ENCODE measurements around the gene HORMAD2.
"Not testable (repeated sequence)": the region's sequence is repeated elsewhere in the genome, so short reads cannot be mapped to it uniquely, and the experiment has no call there.

The HORMAD2 gene

DNA sequence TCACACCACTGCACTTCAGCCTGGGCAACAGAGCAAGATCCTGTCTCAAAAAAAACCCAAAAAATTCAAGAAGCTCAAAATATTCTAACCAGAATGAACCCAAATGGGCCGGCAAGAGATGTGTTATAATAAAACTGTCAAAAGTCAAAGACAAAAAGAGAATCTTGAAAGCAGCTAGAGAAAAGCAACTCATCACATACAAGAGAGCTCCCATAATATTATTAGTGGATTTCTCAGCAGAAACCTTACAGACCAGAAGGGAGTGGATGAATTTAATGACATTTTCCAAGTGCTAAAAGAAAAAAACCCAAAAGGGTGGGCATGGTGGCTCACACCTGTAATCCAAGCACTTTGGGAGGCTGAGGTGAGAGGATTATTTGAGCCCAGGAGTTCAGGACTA, 22.9 kb upstream of the HORMAD2 start:
- no peak for DNase-seq

DNA sequence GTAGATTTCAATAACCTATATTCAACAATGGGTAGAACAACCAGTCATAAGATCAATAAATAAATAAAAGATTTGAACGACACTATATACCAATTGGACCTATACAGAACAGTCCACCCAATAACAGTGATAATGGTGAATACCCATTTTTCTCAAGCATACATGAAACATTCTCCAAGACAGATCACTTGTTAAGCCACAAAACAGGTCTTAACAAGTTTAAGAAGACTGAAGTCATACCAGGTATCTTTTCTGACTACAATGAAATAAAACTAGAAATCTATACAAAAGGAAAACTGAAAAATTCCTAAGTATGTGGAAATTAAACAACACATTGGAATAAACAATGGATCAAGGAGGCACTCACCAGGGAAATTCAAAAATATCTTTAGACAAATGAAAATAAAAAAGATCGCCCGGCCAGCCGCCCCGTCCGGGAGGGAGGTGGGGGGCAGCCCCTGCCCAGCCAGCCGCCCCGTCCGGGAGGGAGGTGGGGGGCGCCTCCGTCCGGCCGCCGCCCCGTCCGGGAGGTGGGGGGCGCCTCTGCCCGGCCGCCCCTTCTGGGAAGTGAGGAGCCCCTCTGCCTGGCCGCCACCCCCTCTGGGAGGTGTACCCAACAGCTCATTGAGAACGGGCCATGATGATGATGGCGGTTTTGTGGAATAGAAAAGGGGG, 20.8 kb upstream of the HORMAD2 start:
- not testable (repeated sequence) for DNase-seq

GRCh38 chr22:30061094-30061493, 19.2 kb upstream of the HORMAD2 start:
- DNase-seq, result not testable (repeated sequence)

GRCh38 chr22:30062259-30062658, 18.0 kb upstream of the HORMAD2 start:
- no peak for DNase-seq

DNA sequence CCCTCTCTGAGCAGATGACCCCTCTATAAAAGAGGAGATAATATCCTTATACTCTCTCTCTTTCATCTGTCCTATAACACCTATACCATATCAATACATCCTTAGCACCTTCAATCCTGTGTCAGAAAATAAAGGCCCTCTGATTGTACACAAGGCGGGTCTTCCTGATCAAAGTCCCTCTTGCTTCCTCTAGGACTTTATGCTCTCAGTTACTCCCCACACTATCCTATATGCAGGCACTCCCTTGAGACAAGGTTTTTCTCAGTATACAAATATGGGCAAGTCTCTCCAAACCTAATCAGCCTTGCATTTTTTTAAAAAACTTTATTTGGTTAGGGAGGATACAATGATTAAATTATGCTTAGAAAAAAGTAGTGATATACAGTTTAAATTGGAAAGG, 17.3 kb upstream of the HORMAD2 start:
- no peak for DNase-seq

- no peak for DNase-seq
These were observed 16.1 kb upstream of the HORMAD2 start for GRCh38 chr22:30064172-30064571.

DNA sequence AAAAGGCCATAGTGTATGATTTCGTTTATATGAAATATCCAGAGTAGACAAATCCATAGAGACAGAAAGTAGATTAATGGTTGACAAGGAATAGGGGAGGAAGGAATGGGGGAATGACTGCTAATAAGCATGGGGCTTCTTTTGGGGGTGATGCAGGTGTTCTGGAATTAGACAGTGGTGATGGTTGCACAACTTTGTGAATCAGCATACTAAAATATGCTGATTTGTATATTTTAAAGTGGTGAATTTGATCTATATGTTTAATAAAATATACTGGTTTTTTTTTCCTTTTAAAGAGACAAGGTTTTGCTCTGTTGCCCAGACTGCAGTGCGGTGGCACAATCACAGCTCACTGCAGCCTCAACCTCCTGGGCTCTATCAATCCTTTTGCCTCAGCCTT, 6.5 kb upstream of the HORMAD2 start:
- DNase-seq, result no peak

- DNase-seq, result no peak
These were observed 6.1 kb upstream of the HORMAD2 start for GRCh38 chr22:30074147-30074546.

- DNase-seq, result no peak
These were observed 5.3 kb upstream of the HORMAD2 start for GRCh38 chr22:30074994-30075393.

DNA sequence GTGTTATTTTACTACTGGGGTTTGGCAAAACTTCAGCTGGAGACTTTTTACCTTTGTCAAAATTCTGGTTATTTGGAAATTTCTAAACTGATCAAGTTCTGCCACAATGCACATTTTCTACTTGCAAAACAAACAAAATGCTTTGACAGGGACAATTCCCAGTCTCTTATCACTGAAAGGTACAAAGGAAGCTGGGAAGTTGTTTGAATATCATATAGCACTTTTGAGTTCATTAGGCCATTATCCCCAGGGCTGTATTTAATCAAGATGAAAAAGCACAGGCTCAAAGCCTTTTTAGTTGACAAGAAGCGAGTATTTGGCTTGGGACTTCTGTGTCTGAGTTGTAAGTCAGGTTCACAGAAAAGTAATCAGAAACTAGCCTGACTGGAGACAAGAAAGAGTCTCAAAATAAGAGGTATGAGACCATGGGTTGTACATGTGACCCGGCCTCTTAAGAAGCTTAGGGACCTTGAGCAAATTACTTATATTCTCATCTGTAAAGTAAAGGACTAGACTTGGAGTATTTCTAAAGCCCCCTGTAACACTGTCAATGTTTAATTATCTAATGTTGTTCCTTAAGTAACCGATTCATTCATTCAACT, 2.9 kb upstream of the HORMAD2 start:
- no peak for DNase-seq

GRCh38 chr22:30078320-30079311, 1.6 kb upstream of the HORMAD2 start:
- DNase-seq, result peak; percentile 22

GRCh38 chr22:30080805-30081204, 541 bp downstream of the HORMAD2 start:
- DNase-seq, result no peak

- no peak for DNase-seq
These were observed 6.2 kb downstream of the HORMAD2 start for GRCh38 chr22:30086496-30086895.

DNA sequence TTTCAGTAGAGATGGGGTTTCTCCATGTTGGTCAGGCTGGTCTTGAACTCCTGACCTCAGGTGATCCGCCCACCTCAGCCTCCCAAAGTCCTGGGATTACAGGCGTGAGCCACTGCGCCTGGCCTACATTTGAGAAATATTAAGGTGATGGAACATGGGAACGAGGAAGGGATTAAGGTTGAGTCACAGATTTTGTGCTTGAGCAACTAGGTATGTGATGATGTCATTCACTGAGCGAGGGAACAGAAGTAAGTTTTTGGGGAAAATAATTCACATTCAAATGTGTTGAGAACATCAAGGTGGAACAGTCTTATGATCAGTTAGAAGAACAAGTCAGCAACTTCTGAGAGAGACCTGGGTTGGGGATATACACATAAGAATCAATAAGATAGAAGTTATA, 6.8 kb downstream of the HORMAD2 start:
- not testable (repeated sequence) for DNase-seq

DNA sequence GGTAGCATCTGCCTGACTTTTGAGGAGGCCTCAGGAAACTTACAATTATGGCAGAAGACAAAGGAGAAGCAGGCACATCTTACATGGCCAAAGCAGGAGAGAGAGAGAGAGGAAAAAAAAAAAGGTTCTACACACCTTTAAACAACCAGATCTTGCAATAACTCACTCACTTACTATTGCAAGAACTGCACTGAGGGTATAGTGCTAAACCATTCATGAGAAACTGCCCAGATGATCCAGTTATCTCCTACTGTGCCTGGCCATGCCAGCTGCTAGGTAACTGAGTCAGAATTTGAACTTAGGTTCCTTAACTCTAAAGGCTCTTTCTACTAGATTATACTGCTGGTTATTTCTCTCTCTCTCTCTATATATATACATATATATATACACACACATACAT, 7.3 kb downstream of the HORMAD2 start:
- DNase-seq, result no peak

- no peak for DNase-seq
These were observed 8.2 kb downstream of the HORMAD2 start for GRCh38 chr22:30088468-30088867.

GRCh38 chr22:30089655-30089974, 9.4 kb downstream of the HORMAD2 start:
- DNase-seq, result no peak

DNA sequence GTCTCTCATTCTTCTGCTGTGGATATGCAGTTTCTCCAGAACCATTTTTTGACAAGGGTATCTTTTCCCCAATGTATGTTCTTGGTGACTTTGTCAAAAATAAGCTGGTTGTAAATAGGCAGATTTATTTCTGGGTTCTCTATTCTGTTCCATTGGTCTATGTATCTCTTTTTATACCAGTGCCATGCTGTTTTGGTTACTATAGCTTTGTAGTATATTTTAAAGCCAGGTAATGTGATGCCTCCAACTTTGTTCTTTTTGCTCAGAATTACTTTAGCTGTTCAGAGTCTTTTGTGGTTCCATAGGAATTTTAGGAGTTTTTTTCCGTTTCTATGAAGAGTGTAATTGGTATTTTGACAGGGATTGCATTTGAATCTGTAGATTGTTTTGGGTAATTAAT, 12.4 kb downstream of the HORMAD2 start:
- no peak for DNase-seq

GRCh38 chr22:30094804-30095203, 14.5 kb downstream of the HORMAD2 start:
- no peak for DNase-seq

GRCh38 chr22:30097861-30098260, 17.6 kb downstream of the HORMAD2 start:
- DNase-seq, result no peak

DNA sequence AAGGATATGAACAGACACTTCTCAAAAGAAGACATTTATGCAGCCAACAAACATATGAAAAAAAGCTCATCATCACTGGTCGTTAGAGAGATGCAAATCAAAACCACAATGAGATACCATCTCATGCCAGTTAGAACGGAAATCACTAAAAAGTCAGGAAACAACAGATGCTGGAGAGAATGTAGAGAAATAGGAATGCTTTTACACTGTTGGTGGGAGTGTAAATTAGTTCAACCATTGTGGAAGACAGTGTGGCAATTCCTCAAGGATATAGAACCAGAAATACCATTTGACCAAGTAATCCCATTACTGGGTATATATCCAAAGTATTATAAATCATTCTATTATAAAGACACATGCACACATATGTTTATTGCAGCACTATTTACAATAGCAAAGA, 20.5 kb downstream of the HORMAD2 start:
- peak; percentile 31 for DNase-seq

DNA sequence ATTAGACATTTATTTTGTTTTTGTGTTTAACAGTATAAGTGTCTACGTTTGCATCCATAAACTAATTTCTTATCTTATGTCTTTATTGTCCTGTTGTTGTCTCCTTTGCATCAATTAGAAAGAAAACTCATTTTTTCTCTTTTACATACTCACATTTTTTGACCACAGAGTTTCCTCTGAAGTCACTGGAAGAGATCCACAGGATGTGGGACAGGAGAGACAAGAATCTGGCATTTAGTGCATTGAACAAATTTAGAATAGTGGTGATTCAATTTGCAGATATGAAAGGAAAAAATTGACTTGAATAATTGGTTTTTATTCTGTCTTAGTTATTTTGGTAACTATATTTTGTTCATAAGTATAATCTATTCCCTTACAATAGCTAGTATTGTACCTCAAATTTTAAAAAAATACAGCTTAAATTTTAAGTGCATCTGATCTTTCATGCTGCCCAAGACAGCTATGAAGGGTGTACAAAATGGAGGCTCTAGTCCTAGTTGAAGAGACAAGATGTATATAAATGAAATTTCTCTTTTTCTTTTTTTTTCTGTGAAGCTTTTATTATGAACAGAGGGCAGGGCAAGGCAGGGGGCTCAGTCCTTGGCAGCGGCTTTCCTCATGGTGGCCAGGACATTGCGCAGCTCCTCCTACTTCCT, 24.4 kb downstream of the HORMAD2 start:
- DNase-seq, result peak; percentile 59

GRCh38 chr22:30105483-30105882, 25.2 kb downstream of the HORMAD2 start:
- no peak for DNase-seq
